Measurements from ENCODE around the gene CEP41. TPM values are rescaled to one million over a fixed set of nuclear protein-coding genes. Genes with fewer than 3 reads are reported as not detected.

The CEP41 gene
- polyA plus RNA-seq, 3 donors, result 2.9 to 8.5 (median 7.2) TPM

DNA sequence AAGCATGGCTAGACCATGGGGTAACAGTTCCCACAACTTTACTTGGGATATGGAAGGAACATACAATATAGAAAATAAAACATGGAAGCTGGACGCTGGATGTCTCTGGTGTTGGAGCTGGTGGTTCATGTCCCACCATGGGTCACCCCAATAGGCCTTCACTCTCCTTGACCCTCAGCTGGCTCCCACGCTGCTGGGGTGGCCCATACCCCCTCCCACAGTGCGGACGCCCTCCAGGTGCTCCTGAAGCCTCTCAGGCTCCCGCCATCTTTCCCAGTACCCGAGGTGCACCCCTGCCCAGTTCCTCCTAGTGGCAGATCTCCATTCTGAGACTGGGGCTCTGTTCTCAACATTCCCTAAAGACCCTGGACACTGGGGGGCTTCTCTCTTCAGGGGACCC is 66.3 kb downstream of the CEP41 start:
- H3K9me3 ChIP-seq (replicated peaks in 1 of 2; ENCODE audit: control insufficient read depth in 1 of 2, insufficient read depth in 1 of 2, low read length in 2 of 2), result peaks cover 5 to 18% of the 10 kb centered on the region in 2 donors
- WGBS (ENCODE audit: insufficient coverage), result 96% methylated on average over 5 of the region's 6 CpGs
- H3K4me3 ChIP-seq (replicated peaks in 1 of 3; ENCODE audit: low read depth in 2 of 3, low read length in 3 of 3), result no peak overlapping the region
- H3K36me3 Mint-ChIP-seq, result no peaks in the 10 kb centered on the region
- no peak overlapping the region for H3K27ac ChIP-seq (ENCODE audit: low read depth in 1 of 2, low read length in 2 of 2)
- no peak overlapping the region for H3K4me3 Mint-ChIP-seq
- intact Hi-C loops (cut with micrococcal nuclease), result no loop called here
- H3K27ac Mint-ChIP-seq, result no peak overlapping the region
- no peak overlapping the region for H3K9ac ChIP-seq (ENCODE audit: insufficient read depth, low read length, poor library complexity, severe bottlenecking)
- peaks cover 0 to 6% (median 5%) of the 10 kb centered on the region in 3 donors for H3K27me3 Mint-ChIP-seq (ENCODE audit: low read depth in 3 of 3)
- H3K79me2 ChIP-seq (ENCODE audit: insufficient read depth, low read length), result no peaks in the 10 kb centered on the region
- DNase-seq, result no peak
- H4K20me1 ChIP-seq (ENCODE audit: insufficient read depth, low read length), result no peaks in the 10 kb centered on the region
- no peak overlapping the region for H3K4me2 ChIP-seq (replicated peaks; ENCODE audit: extremely low read depth, low read length, poor library complexity, severe bottlenecking)
- no peaks in the 10 kb centered on the region for H3K27me3 ChIP-seq (ENCODE audit: control insufficient read depth in 2 of 2, insufficient read depth in 2 of 2, low read length in 2 of 2)
- no peaks in the 10 kb centered on the region for H3K36me3 ChIP-seq (replicated peaks in 1 of 2; ENCODE audit: control insufficient read depth in 1 of 2, insufficient read depth in 2 of 2, low read length in 2 of 2)
- H3K4me1 ChIP-seq (ENCODE audit: control insufficient read depth in 1 of 2, insufficient read depth in 2 of 2, low read length in 2 of 2), result peaks cover 3 to 4% of the 10 kb centered on the region in 2 donors
- TF ChIP-seq, protein P1, sequence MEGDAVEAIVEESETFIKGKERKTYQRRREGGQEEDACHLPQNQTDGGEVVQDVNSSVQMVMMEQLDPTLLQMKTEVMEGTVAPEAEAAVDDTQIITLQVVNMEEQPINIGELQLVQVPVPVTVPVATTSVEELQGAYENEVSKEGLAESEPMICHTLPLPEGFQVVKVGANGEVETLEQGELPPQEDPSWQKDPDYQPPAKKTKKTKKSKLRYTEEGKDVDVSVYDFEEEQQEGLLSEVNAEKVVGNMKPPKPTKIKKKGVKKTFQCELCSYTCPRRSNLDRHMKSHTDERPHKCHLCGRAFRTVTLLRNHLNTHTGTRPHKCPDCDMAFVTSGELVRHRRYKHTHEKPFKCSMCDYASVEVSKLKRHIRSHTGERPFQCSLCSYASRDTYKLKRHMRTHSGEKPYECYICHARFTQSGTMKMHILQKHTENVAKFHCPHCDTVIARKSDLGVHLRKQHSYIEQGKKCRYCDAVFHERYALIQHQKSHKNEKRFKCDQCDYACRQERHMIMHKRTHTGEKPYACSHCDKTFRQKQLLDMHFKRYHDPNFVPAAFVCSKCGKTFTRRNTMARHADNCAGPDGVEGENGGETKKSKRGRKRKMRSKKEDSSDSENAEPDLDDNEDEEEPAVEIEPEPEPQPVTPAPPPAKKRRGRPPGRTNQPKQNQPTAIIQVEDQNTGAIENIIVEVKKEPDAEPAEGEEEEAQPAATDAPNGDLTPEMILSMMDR (IDR thresholded peaks at IDR 0.05), result no peak
- peaks cover 4% of the 10 kb centered on the region for H3K4me1 Mint-ChIP-seq
- peaks cover 7 to 21% (median 13%) of the 10 kb centered on the region in 7 donors for H3K9me3 Mint-ChIP-seq
- H2AFZ ChIP-seq (ENCODE audit: insufficient read depth, low read depth, low read length, poor library complexity, severe bottlenecking), result no peak overlapping the region

GRCh38 chr7:130372402-130373165 is 68.2 kb downstream of the CEP41 start:
- no peak overlapping the region for H3K4me2 ChIP-seq (replicated peaks; ENCODE audit: extremely low read depth, low read length, poor library complexity, severe bottlenecking)
- H4K20me1 ChIP-seq (ENCODE audit: insufficient read depth, low read length), result no peaks in the 10 kb centered on the region
- intact Hi-C loops (cut with micrococcal nuclease), result no loop called here
- no peak overlapping the region for H3K9ac ChIP-seq (ENCODE audit: insufficient read depth, low read length, poor library complexity, severe bottlenecking)
- no peak overlapping the region for H3K27ac ChIP-seq (ENCODE audit: low read depth in 1 of 2, low read length in 2 of 2)
- H3K79me2 ChIP-seq (ENCODE audit: insufficient read depth, low read length), result no peaks in the 10 kb centered on the region
- Mint-ChIP-seq H3K27ac (no peak overlapping the region), H3K9me3 (peaks cover 7 to 21% (median 12%) of the 10 kb centered on the region in 7 donors), H3K4me1 (peaks cover 12% of the 10 kb centered on the region), H3K27me3 (ENCODE audit: low read depth in 3 of 3) (peaks cover 0 to 3% (median 2%) of the 10 kb centered on the region in 3 donors), H3K4me3 (no peak overlapping the region), H3K36me3 (no peaks in the 10 kb centered on the region)
- TF ChIP-seq, protein P1 (IDR thresholded peaks at IDR 0.05), result no peak
- peaks cover 5 to 17% of the 10 kb centered on the region in 2 donors for H3K9me3 ChIP-seq (replicated peaks in 1 of 2; ENCODE audit: control insufficient read depth in 1 of 2, insufficient read depth in 1 of 2, low read length in 2 of 2)
- DNase-seq, result no peak
- no peaks in the 10 kb centered on the region for H3K27me3 ChIP-seq (ENCODE audit: control insufficient read depth in 2 of 2, insufficient read depth in 2 of 2, low read length in 2 of 2)
- H2AFZ ChIP-seq (ENCODE audit: insufficient read depth, low read depth, low read length, poor library complexity, severe bottlenecking), result peak overlapping the region; percentile 11
- H3K4me3 ChIP-seq (replicated peaks in 1 of 3; ENCODE audit: low read depth in 2 of 3, low read length in 3 of 3), result no peak overlapping the region
- 74% methylated on average over 8 of the region's 11 CpGs for whole genome bisulfite sequencing (ENCODE audit: insufficient coverage)
- no peaks in the 10 kb centered on the region for H3K36me3 ChIP-seq (replicated peaks in 1 of 2; ENCODE audit: control insufficient read depth in 1 of 2, insufficient read depth in 2 of 2, low read length in 2 of 2)
- H3K4me1 ChIP-seq (ENCODE audit: control insufficient read depth in 1 of 2, insufficient read depth in 2 of 2, low read length in 2 of 2), result peaks cover 9 to 12% of the 10 kb centered on the region in 2 donors

All from CD14-positive monocyte (primary cell).